Neuronal stem cell (in vitro differentiated cells): ENCODE results near the gene CUZD1.

Experiments
- DNase-seq: peaks from one replicate; pipeline ENCODE4 v3.0.0-alpha.2; 2013; ENCODE audit warnings: low spot score
- H2AFZ ChIP-seq: one replicate; pipeline ENCODE4 v1.6.1; 2013; ENCODE audit warnings: mild to moderate bottlenecking, low read length, inconsistent platforms
- H2AK5ac ChIP-seq: 2 replicates; pipeline ENCODE4 v1.6.1; 2013; ENCODE audit warnings: low read depth, mild to moderate bottlenecking, inconsistent platforms, low read length, moderate library complexity, mixed read lengths
- H2BK120ac ChIP-seq: 2 replicates; pipeline ENCODE4 v1.6.1; 2013; ENCODE audit warnings: low read depth, mild to moderate bottlenecking, inconsistent platforms, low read length, moderate library complexity, mixed read lengths
- H2BK12ac ChIP-seq: one replicate; pipeline ENCODE4 v1.6.1; 2013; ENCODE audit warnings: low read length, inconsistent platforms
- H2BK15ac ChIP-seq: 2 replicates; pipeline ENCODE4 v1.6.1; 2013; ENCODE audit warnings: mild to moderate bottlenecking, low read length, inconsistent platforms, mixed read lengths
- H2BK5ac ChIP-seq: one replicate; pipeline ENCODE4 v1.6.1; 2013; ENCODE audit warnings: inconsistent platforms, mild to moderate bottlenecking, low read length, moderate library complexity
- H3K14ac ChIP-seq: one replicate; pipeline ENCODE4 v1.6.1; 2013; ENCODE audit warnings: low read length, inconsistent platforms
- H3K18ac ChIP-seq: 2 replicates; pipeline ENCODE4 v1.6.1; 2013; ENCODE audit warnings: low read length, inconsistent platforms
- H3K23ac ChIP-seq: 2 replicates; pipeline ENCODE4 v1.6.1; 2013; ENCODE audit warnings: low read depth, mild to moderate bottlenecking, mixed read lengths, low read length, inconsistent platforms; ENCODE audit not compliant: poor library complexity
- H3K27ac ChIP-seq: replicated peaks from 3 replicates; pipeline ENCODE4 v1.5.1; 2013; ENCODE audit warnings: low read length, inconsistent platforms
- H3K27me3 ChIP-seq, 3 experiments: 2 replicates each; pipeline ENCODE4 v1.6.1; 2013; ENCODE audit warnings: low read length in 3 of 3, mild to moderate bottlenecking in 2 of 3, inconsistent platforms in 1 of 3, low read depth in 1 of 3, mixed read lengths in 1 of 3, moderate library complexity in 1 of 3; ENCODE audit not compliant: control insufficient read depth in 3 of 3, insufficient read depth in 3 of 3
- H3K36me3 ChIP-seq, 2 donors: replicated peaks in 1 of 2; 2 replicates each; pipeline ENCODE4 v1.6.1; 2013; ENCODE audit warnings: low read length in 2 of 2; ENCODE audit not compliant: control insufficient read depth in 2 of 2, insufficient read depth in 2 of 2
- H3K4ac ChIP-seq: 2 replicates; pipeline ENCODE4 v1.6.1; 2013; ENCODE audit warnings: inconsistent platforms, mild to moderate bottlenecking, low read length, moderate library complexity
- H3K4me1 ChIP-seq, 2 donors: 1 replicate in 1 of 2; 2 replicates in 1 of 2; pipeline ENCODE4 v1.6.1; 2013; ENCODE audit warnings: low read length in 2 of 2, low read depth in 1 of 2; ENCODE audit not compliant: control insufficient read depth in 2 of 2, insufficient read depth in 1 of 2
- H3K4me2 ChIP-seq: one replicate; pipeline ENCODE4 v1.6.1; 2013; ENCODE audit warnings: mild to moderate bottlenecking, low read length, inconsistent platforms; ENCODE audit not compliant: insufficient read depth, poor library complexity, severe bottlenecking
- H3K4me3 ChIP-seq, 2 donors: 2 replicates each; pipeline ENCODE4 v1.5.1; 2013; ENCODE audit warnings: low read length in 2 of 2, mild to moderate bottlenecking in 2 of 2, inconsistent platforms in 1 of 2, moderate library complexity in 1 of 2
- H3K79me1 ChIP-seq: one replicate; pipeline ENCODE4 v1.6.1; 2013; ENCODE audit warnings: low read depth, mild to moderate bottlenecking, inconsistent platforms, low read length, moderate library complexity
- H3K9ac ChIP-seq: one replicate; pipeline ENCODE4 v1.6.1; 2013; ENCODE audit warnings: mild to moderate bottlenecking, low read depth, low read length, inconsistent platforms; ENCODE audit not compliant: poor library complexity
- H3K9me3 ChIP-seq, 2 donors: replicated peaks in 1 of 2; 2 replicates each; pipeline versions ENCODE3 to v1.6.1; 2013; ENCODE audit warnings: low read length in 2 of 2, mild to moderate bottlenecking in 2 of 2, inconsistent platforms in 1 of 2, low read depth in 1 of 2, mixed read lengths in 1 of 2, moderate library complexity in 1 of 2; ENCODE audit not compliant: control insufficient read depth in 2 of 2, insufficient read depth in 1 of 2
- H4K8ac ChIP-seq: one replicate; pipeline ENCODE4 v1.6.1; 2013; ENCODE audit warnings: low read depth, mild to moderate bottlenecking, inconsistent platforms, low read length, moderate library complexity
- H4K91ac ChIP-seq: one replicate; pipeline ENCODE4 v1.6.1; 2013; ENCODE audit warnings: low read length, low read depth, mild to moderate bottlenecking, inconsistent platforms; ENCODE audit not compliant: poor library complexity
- WGBS, 2 donors: extraction: QIAGEN DNeasy Blood & Tissue Kit; methylation state at CpG; one replicate each; pipeline ENCODE4 v1.1.7; 2013; ENCODE audit warnings: missing lambda C conversion rate in 2 of 2, mixed read lengths in 1 of 2; ENCODE audit not compliant: insufficient read length in 2 of 2, insufficient replicate concordance in 1 of 2; ENCODE audit errors: extremely low coverage in 2 of 2; 5-methylcytosine and 5-hydroxymethylcytosine counted together

CUZD1 gene

DNA sequence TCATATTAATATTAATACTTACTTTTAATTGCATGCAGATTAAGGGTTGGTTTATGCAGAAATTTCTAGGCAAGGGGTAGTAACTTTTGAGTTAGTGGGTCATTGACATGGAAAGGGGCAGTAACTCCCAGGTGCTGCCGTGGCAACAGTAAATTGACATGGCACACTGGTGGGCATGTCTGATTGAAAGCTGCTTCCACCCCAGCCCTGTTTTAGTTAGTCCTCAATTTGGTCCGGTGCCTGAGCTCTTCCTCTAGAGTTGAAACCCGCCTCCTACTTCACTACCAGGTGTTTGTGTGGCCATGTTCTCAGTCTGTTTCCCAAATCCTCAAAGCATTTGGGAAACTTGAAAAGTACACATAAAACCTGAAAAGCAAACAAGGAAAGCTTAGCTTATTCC is 18.4 kb downstream of the CUZD1 start:
- Histone ChIP-seq H2BK120ac (no peak overlapping the region), H2AK5ac (no peak overlapping the region), H3K9me3 (no peaks in the 10 kb centered on the region), H2BK5ac (no peak overlapping the region), H3K4ac (no peak overlapping the region), H4K8ac (no peak overlapping the region), H3K18ac (no peak overlapping the region), H2BK12ac (no peak overlapping the region), H3K9ac (no peak overlapping the region), H3K36me3 (no peaks in the 10 kb centered on the region), H4K91ac (no peak overlapping the region), H3K79me1 (no peaks in the 10 kb centered on the region), H3K4me3 (no peak overlapping the region), H3K4me1 (no peaks in the 10 kb centered on the region), H3K27me3 (peaks cover 0 to 21% (median 2%) of the 10 kb centered on the region in 3 experiments), H3K4me2 (no peak overlapping the region), H3K27ac (no peak overlapping the region), H3K14ac (no peak overlapping the region), H2AFZ (no peak overlapping the region), H3K23ac (no peak overlapping the region), H2BK15ac (no peak overlapping the region)
- WGBS, 2 donors: no CpG with 5 or more reads among the region's 3 CpGs
- DNase-seq: no peak

- DNase-seq: no peak
- Histone ChIP-seq H2BK12ac (no peak overlapping the region), H3K36me3 (no peaks in the 10 kb centered on the region), H3K14ac (no peak overlapping the region), H3K18ac (no peak overlapping the region), H3K27ac (no peak overlapping the region), H4K91ac (no peak overlapping the region), H3K79me1 (no peaks in the 10 kb centered on the region), H3K27me3 (peaks cover 0 to 9% (median 2%) of the 10 kb centered on the region in 3 experiments), H3K9ac (no peak overlapping the region), H3K4me3 (no peak overlapping the region), H3K4me2 (no peak overlapping the region), H3K4me1 (no peaks in the 10 kb centered on the region), H2BK5ac (no peak overlapping the region), H3K4ac (no peak overlapping the region), H2AFZ (no peak overlapping the region), H2AK5ac (no peak overlapping the region), H3K9me3 (no peaks in the 10 kb centered on the region), H3K23ac (peak overlapping the region; percentile 5), H2BK120ac (no peak overlapping the region), H2BK15ac (no peak overlapping the region), H4K8ac (no peak overlapping the region)
- WGBS, 2 donors: no CpG with 5 or more reads among the region's 11 CpGs
Measured at GRCh38 chr10:122822973-122823690, 22.5 kb downstream of the CUZD1 start.

DNA sequence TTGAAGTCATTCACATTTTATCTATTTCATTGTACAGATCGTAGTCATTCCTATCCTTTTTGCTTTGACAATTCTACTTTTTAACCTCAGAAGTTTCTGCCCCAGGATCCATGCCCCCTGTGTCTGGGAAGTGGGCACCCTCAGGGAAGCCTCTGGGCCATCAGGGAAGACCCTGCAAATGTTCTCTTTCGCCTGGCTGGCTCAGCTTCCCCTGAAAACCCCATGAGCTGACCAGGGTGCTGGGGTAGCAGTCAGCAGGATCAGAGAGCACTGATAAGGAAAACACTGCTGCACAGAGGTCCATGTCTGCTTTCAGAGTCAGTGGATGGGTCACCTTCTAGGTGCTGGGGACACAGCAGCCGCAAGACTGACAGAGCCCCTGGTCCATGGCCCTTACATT is 23.8 kb downstream of the CUZD1 start:
- Histone ChIP-seq H2BK120ac (no peak overlapping the region), H2AK5ac (no peak overlapping the region), H2BK5ac (no peak overlapping the region), H3K27me3 (peaks cover 0 to 9% (median 2%) of the 10 kb centered on the region in 3 experiments), H3K36me3 (no peaks in the 10 kb centered on the region), H3K4me1 (no peaks in the 10 kb centered on the region), H3K9ac (no peak overlapping the region), H3K23ac (no peak overlapping the region), H2BK15ac (no peak overlapping the region), H3K9me3 (no peaks in the 10 kb centered on the region), H3K4ac (no peak overlapping the region), H3K18ac (no peak overlapping the region), H2AFZ (no peak overlapping the region), H2BK12ac (no peak overlapping the region), H3K4me2 (no peak overlapping the region), H3K79me1 (no peaks in the 10 kb centered on the region), H4K8ac (no peak overlapping the region), H4K91ac (no peak overlapping the region), H3K14ac (no peak overlapping the region), H3K27ac (no peak overlapping the region), H3K4me3 (no peak overlapping the region)
- no peak for DNase-seq
- WGBS, 2 donors: no CpG with 5 or more reads among the region's 3 CpGs

DNA sequence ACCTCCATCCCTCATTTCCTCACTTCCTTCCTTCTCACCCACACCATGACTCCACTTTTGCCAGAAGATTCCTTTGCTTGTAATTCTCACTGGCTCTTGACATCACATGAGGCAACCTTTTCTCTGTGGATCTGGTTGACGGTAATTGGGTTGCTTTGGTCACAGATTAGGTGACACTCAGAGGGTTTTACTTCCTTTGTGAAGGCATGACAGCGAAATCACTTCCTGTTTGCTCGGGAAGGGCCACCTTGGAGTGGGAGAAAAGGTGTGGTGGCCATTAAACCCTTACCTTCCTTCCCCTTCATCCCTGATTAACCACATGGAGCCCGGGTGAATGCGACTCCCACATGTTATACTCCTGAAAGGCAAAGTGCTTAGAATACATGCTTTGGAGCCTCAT is 30.2 kb downstream of the CUZD1 start:
- Histone ChIP-seq H3K9ac (no peak overlapping the region), H3K9me3 (no peaks in the 10 kb centered on the region), H3K27me3 (no peaks in the 10 kb centered on the region), H3K14ac (no peak overlapping the region), H3K4me2 (no peak overlapping the region), H3K79me1 (no peaks in the 10 kb centered on the region), H3K36me3 (no peaks in the 10 kb centered on the region), H3K4ac (no peak overlapping the region), H4K8ac (no peak overlapping the region), H2AFZ (no peak overlapping the region), H3K4me3 (no peak overlapping the region), H3K27ac (no peak overlapping the region), H2BK15ac (no peak overlapping the region), H3K23ac (no peak overlapping the region), H2AK5ac (no peak overlapping the region), H2BK5ac (no peak overlapping the region), H2BK12ac (no peak overlapping the region), H3K4me1 (no peaks in the 10 kb centered on the region), H3K18ac (no peak overlapping the region), H4K91ac (no peak overlapping the region), H2BK120ac (no peak overlapping the region)
- no peak for DNase-seq
- no CpG with 5 or more reads among the region's 5 CpGs for WGBS, 2 donors
